DND-41 (cell line): ENCODE results near the gene KLC1.

Experiments
- ATAC-seq: fragments of 200-7000 bp; cut with Tn5 transposase; 3 replicates; pipeline ENCODE4 v1.9.1; 2021; ENCODE audit warnings: low read depth; ENCODE audit not compliant: insufficient read depth
- DNase-seq: peaks from one replicate; pipeline ENCODE4 v3.0.0-alpha.2; 2020
- H2AFZ ChIP-seq: 2 replicates; pipeline ENCODE4 v1.6.0; 2012; ENCODE audit warnings: low read depth, low read length
- H3K27ac ChIP-seq: 2 replicates; pipeline ENCODE4 v1.5.1; 2012; ENCODE audit warnings: low read length, inconsistent platforms
- H3K27me3 ChIP-seq: fragments of 200-600 bp; sonication (generic); 2 replicates; pipeline ENCODE4 v1.6.0; 2012; ENCODE audit warnings: low read length, mild to moderate bottlenecking, inconsistent platforms; ENCODE audit not compliant: insufficient read depth, poor library complexity
- H3K36me3 ChIP-seq: 2 replicates; pipeline ENCODE4 v1.5.1; 2012; ENCODE audit warnings: low read length, inconsistent platforms; ENCODE audit not compliant: insufficient read depth
- H3K4me1 ChIP-seq: 2 replicates; pipeline ENCODE4 v1.5.1; 2012; ENCODE audit warnings: mild to moderate bottlenecking, low read length; ENCODE audit not compliant: insufficient read depth
- H3K4me2 ChIP-seq: 2 replicates; pipeline ENCODE4 v1.6.0; 2012; ENCODE audit warnings: mild to moderate bottlenecking, moderate library complexity, low read length, inconsistent platforms; ENCODE audit not compliant: insufficient read depth
- H3K4me3 ChIP-seq, 2 experiments: fragments of 200-600 bp in 1 of 2; shearing (Covaris generic) in 1 of 2; 2 replicates each; pipeline ENCODE4 v1.5.1; 2012 to 2016; ENCODE audit warnings: inconsistent platforms in 2 of 2, low read length in 2 of 2, mild to moderate bottlenecking in 2 of 2, low read depth in 1 of 2, moderate library complexity in 1 of 2
- H3K79me2 ChIP-seq: 2 replicates; pipeline ENCODE4 v1.6.0; 2012; ENCODE audit warnings: low read length, inconsistent platforms; ENCODE audit not compliant: insufficient read depth
- H3K9ac ChIP-seq: 2 replicates; pipeline ENCODE4 v1.6.0; 2012; ENCODE audit warnings: low read depth, mild to moderate bottlenecking, inconsistent platforms, low read length, moderate library complexity
- H3K9me3 ChIP-seq: 2 replicates; pipeline ENCODE4 v1.5.1; 2012; ENCODE audit warnings: low read length, moderate library complexity, mild to moderate bottlenecking, inconsistent platforms; ENCODE audit not compliant: insufficient read depth, severe bottlenecking
- H4K20me1 ChIP-seq: 2 replicates; pipeline ENCODE4 v1.6.0; 2012; ENCODE audit warnings: low read length; ENCODE audit not compliant: insufficient read depth
- CTCF ChIP-seq: IDR thresholded peaks from 2 replicates; pipeline ENCODE4 v1.5.1; 2012; ENCODE audit warnings: borderline replicate concordance, low read length, moderate library complexity, mild to moderate bottlenecking; ENCODE audit not compliant: poor library complexity, severe bottlenecking; ENCODE audit errors: extremely low read depth
- EZH2 ChIP-seq: IDR thresholded peaks from 3 replicates; pipeline ENCODE4 v1.6.1; 2012; ENCODE audit warnings: borderline replicate concordance, low read depth, mild to moderate bottlenecking, moderate library complexity, low read length, inconsistent platforms; ENCODE audit not compliant: severe bottlenecking

Gene KLC1

GRCh38 chr14:103616635-103617300 lies 12.2 kb upstream of the KLC1 start:
- DNase-seq (no peak), ATAC-seq (no peak)
- no peak overlapping the region for H3K27ac ChIP-seq
- no peaks in the 10 kb centered on the region for H4K20me1 ChIP-seq
- TF ChIP-seq EZH2 (no peak), CTCF (no peak)
- H3K36me3 ChIP-seq: no peaks in the 10 kb centered on the region
- H3K4me1 ChIP-seq: no peaks in the 10 kb centered on the region
- no peak overlapping the region for H2AFZ ChIP-seq
- no peaks in the 10 kb centered on the region for H3K79me2 ChIP-seq
- H3K27me3 ChIP-seq: no peaks in the 10 kb centered on the region
- H3K9me3 ChIP-seq: no peaks in the 10 kb centered on the region
- no peak overlapping the region for H3K9ac ChIP-seq
- H3K4me3 ChIP-seq: no peak overlapping the region
- H3K4me2 ChIP-seq: no peak overlapping the region

- H3K4me2 ChIP-seq: no peak overlapping the region
- H3K27ac ChIP-seq: no peak overlapping the region
- DNase-seq (no peak), ATAC-seq (no peak)
- H4K20me1 ChIP-seq: peaks cover 3% of the 10 kb centered on the region; the same call in 1 of the 2 replicates
- no peaks in the 10 kb centered on the region for H3K36me3 ChIP-seq
- no peaks in the 10 kb centered on the region for H3K9me3 ChIP-seq
- no peaks in the 10 kb centered on the region for H3K27me3 ChIP-seq
- H3K79me2 ChIP-seq: no peaks in the 10 kb centered on the region
- TF ChIP-seq CTCF (no peak), EZH2 (no peak)
- no peak overlapping the region for H3K9ac ChIP-seq
- H3K4me3 ChIP-seq: no peak overlapping the region
- peaks cover 7% of the 10 kb centered on the region for H3K4me1 ChIP-seq
- H2AFZ ChIP-seq: no peak overlapping the region
These were observed 10.0 kb upstream of the KLC1 start for GRCh38 chr14:103619057-103619456.

GRCh38 chr14:103621860-103622259 lies 7.2 kb upstream of the KLC1 start:
- Histone ChIP-seq H3K4me1 (peaks cover 30% of the 10 kb centered on the region), H3K9me3 (no peaks in the 10 kb centered on the region), H3K27me3 (no peaks in the 10 kb centered on the region), H3K9ac (no peak overlapping the region), H3K27ac (no peak overlapping the region), H3K79me2 (no peaks in the 10 kb centered on the region), H2AFZ (no peak overlapping the region), H4K20me1 (peaks cover 4% of the 10 kb centered on the region; the same call in 1 of the 2 replicates), H3K4me2 (no peak overlapping the region), H3K36me3 (no peaks in the 10 kb centered on the region), H3K4me3 (no peak overlapping the region)
- ATAC-seq (no peak), DNase-seq (no peak)
- TF ChIP-seq EZH2 (no peak), CTCF (no peak)
